ENCODE data around the gene MRPL24.

GRCh38 chr1:156789621-156790318 lies 48.9 kb upstream of the MRPL24 start:
- TF ChIP-seq POLR2AphosphoS5 (IDR thresholded peaks at IDR 0.05; ENCODE audit: low read depth, low read length) (no peak), SIN3A (IDR thresholded peaks at IDR 0.05; ENCODE audit: borderline replicate concordance, insufficient read depth, low read length) (no peak)
